Stimulated activated CD4-positive, alpha-beta T cell treated with anti-CD3 and anti-CD28 coated beads, Interleukin-1b, Interleukin-23, amount 100 ng/mL, for 1 hour (primary cell): ENCODE measurements around the gene HIBCH.

Source experiments
- DNase-seq, 2 donors: peaks; one replicate each; pipeline ENCODE4 v3.0.0-alpha.2; 2020; ENCODE audit warnings: low read depth in 2 of 2

HIBCH gene

GRCh38 chr2:190188289-190188688, 131.3 kb downstream of the HIBCH start:
- DNase-seq, result no peak

GRCh38 chr2:190186238-190186637, 133.4 kb downstream of the HIBCH start:
- DNase-seq, result no peak

- DNase-seq, result no peak
Measured at GRCh38 chr2:190185380-190185779, 134.2 kb downstream of the HIBCH start.

- no peak for DNase-seq
Measured at GRCh38 chr2:190184460-190184859, 135.2 kb downstream of the HIBCH start.

GRCh38 chr2:190183539-190183938, 136.1 kb downstream of the HIBCH start:
- no peak for DNase-seq

GRCh38 chr2:190182071-190182524, 137.5 kb downstream of the HIBCH start:
- no peak for DNase-seq

- DNase-seq, result no peak
Measured at GRCh38 chr2:190181123-190181669, 138.4 kb downstream of the HIBCH start.

- no peak for DNase-seq
Measured at GRCh38 chr2:190180313-190181122, 139.1 kb downstream of the HIBCH start.

- DNase-seq, result no peak
Measured at GRCh38 chr2:190179754-190180312, 139.8 kb downstream of the HIBCH start.

GRCh38 chr2:190178066-190178722, 141.4 kb downstream of the HIBCH start:
- no peak for DNase-seq

GRCh38 chr2:190177249-190178040, 142.2 kb downstream of the HIBCH start:
- no peak for DNase-seq

GRCh38 chr2:190173392-190173791, 146.2 kb downstream of the HIBCH start:
- DNase-seq, result no peak

GRCh38 chr2:190170673-190171072, 149.0 kb downstream of the HIBCH start:
- DNase-seq, result no peak

- no peak for DNase-seq
Measured at GRCh38 chr2:190169221-190170072, 150.2 kb downstream of the HIBCH start.

GRCh38 chr2:190167702-190168101, 151.9 kb downstream of the HIBCH start:
- no peak for DNase-seq

GRCh38 chr2:190165491-190165890, 154.1 kb downstream of the HIBCH start:
- no peak for DNase-seq

- DNase-seq, result no peak
Measured at GRCh38 chr2:190162851-190163250, 156.8 kb downstream of the HIBCH start.

- DNase-seq, result no peak
Measured at GRCh38 chr2:190159453-190159852, 160.2 kb downstream of the HIBCH start.

GRCh38 chr2:190158798-190159434, 160.7 kb downstream of the HIBCH start:
- no peak for DNase-seq
